Bronchial smooth muscle cell (primary cell): Measurements from ENCODE around the gene BICRA. TPM values are rescaled to one million over a fixed set of nuclear protein-coding genes. Genes with fewer than 3 reads are reported as not detected.

Source experiments
- total RNA-seq: library from RNA; depleted of rRNA; stranded (reverse); fragments of >200 nt; gene quantifications from 2 replicates; pipeline ENCODE4 v1.2.1, GENCODE V29; 2014

Gene BICRA
- total RNA-seq, result 2.0 and 2.4 TPM in 2 replicates

DNA sequence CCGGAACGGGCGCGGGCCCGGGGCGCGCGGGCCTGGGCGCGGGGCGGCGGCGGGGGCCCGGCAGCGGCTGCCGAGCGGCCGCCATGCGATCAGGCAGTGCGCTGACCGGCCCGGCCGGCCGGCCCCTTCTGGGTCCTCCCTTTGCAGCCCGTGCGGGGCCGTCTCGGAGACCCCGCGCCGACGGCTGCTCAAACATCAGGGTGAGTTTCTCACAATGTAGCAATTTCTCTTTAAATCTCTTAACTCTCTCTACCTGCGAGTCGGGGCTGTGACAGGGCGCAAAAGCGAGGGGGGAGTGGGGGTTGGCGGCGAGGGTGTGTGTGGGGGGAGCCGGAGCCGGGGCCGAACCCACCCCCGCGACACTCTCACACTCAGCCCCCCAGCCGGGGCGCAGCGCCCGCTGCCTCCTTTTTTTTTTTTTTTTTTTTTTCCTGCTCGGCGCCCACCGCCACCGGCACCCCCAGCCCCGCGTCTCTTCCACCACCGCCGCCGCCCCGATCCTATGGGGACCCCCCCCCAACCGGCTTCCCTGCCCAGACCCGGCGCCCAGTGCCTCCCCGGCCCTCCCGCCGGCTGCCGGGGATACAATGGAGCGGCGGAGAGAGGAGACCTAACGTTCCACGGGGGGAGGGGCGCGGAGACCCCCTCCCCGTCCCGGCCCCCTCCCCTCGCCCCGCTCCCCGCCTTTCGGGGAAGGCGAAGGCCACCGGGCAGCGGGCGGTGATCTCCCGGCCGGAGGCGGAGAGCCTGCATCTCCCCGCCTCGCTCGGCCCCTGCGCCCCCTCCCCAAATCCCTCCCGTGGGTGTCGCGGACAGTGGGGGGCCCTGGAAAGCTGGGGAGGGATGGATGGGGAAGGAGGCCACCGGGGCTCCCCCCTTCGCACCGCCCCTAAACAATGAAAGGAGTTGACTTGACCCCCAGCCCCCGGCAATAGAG, at the start of gene BICRA:
BICRA (plus strand) TSS at position 166 of the 937 bp plus-strand sequence. CDS start 64,441 bp downstream, outside the sequence.

DNA sequence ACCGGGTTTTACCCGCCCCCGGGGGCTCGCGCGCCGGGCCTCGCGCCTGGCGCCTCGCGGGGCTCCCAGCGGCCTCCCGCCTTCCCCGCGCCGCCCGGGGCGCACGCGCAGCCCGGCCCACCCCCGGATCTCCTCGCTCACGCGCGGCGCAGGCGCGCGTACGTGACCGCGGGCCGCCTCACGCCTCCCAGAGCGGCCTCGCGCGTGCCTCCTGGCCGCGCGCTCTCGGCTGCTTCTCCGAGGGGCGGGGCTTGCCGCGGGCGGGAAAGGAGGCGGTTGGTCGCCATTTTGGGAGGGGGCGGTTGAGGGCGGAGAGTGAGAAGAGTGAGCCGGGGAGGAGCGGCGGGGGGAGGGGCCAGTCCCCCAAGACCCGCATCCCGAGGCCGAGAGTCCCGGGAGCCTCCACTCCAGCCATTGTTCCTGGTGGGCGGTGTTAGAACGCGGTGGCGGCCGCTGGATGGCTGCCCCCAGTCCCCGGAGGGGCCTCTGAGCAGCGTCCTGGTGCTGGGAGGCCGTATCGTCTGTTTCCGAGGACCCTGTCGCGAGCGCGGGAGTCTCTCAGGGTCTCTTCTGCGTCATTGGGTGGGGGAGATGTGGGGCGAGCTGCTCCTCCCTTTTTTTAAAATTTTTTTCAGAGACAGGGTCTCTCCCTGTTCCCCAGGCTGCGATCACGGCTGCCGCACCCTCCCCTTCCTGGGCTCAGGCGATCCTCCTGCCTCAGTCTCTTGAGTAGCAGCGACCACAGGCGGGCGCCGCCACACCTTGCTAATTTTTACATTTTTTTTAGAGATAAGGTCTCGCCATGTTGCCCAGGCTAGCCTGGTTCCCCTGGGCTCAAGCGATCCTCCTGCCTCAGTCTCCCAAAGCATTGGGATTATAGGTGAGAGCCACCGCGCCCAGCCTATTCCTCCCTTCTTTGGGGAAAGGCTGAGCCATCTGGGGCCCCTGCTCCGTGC, 35.6 kb upstream of the BICRA start, which contains the start of gene ZNF541:
ZNF541 (minus strand) TSS at position 78 of the 956 bp plus-strand sequence. CDS start 17,292 bp downstream, outside the sequence.

DNA sequence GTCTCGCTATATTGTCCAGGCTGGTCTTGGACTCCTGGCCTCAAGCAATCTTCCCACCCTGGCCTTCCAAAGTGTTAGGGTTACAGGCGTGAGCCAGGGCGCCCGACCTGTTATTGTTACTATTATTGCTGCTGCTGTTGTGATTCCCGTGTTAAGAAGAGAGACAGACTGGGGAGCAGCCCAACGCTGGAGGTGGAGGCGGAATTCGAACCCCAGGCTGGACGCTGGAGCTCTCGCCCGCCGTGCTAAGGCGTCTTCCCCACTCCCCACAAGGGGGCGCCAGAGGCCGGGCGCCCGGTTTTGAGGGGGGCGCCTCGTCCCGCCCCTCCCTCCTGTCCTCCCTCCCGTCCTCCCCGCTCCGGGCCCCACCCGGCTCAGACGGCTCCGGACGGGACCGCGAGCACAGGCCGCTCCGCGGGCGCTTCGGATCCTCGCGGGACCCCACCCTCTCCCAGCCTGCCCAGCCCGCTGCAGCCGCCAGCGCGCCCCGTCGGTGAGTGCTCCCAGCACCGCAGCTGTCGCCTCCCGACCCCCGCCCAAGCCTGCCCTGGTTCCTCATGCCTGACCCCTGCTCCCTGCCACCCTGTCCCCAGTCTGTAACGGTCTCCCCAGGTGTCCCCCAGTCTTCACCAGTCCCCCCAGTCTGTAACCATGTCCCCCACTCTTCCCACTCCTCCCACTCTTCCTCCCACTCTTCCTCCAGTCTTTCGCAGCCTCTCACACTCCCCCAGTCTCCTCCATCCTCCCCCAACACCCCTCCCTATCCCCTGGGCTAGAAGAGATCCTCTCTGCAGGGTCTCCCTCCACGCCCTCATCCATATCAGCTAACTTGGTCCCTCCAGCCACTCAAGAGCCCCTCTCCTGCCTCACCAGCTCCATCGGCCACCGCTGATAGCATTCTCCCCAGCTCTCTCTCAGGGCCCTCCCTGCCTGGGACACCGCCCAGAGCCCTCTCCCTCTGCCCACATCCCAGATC, 104.4 kb downstream of the BICRA start, which contains the start of gene EHD2:
EHD2 (plus strand) TSS at position 377 of the 976 bp plus-strand sequence. CDS start 3,191 bp downstream, outside the sequence.

DNA sequence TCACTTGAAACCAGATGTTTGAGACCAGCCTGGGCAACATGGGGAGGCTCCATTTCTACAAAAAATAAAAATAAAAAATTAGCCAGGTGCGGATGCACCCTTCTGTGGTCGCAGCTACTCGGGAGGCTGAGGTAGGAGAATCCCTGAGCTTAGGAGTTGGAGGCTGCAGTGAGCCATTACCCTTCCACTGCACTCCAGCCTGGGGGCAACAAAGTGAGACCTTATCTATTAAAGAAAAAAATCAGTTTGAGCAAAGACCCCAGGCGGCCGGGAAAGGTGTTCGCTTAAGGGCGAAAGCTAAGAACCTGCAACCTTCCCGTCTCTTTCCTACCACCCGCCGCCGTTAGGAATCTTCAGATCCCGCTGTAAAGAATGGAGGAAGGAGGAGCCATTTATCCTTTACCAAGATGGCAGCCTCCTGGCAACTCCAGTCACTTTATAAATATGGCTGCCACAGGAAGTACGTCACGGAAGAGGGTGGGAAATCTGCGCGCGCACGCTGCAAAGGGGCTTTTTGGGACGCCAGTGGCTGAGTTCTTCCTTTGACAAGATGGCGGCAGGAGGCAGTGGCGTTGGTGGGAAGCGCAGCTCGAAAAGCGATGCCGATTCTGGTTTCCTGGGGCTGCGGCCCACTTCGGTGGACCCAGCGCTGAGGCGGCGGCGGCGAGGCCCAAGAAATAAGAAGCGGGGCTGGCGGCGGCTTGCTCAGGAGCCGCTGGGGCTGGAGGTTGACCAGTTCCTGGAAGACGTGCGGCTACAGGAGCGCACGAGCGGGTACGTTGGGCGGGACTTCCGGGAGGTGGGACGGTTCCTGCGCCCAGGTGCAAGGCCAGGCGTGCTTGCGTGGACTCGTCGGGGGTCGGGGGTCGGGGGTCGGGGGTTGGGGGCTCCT, 136.3 kb downstream of the BICRA start, which contains the start of gene NOP53:
NOP53 (plus strand) TSS at position 537 of the 892 bp plus-strand sequence; CDS start at position 551, 14 bp downstream.

Other genes starting within 250 kb of the BICRA start
- 21.4 and 47.4 TPM in 2 replicates for gene MEIS3, start 189.6 kb upstream of the BICRA start, total RNA-seq
- gene SLC8A2, start 137.2 kb upstream of the BICRA start, total RNA-seq, result not detected in 2 replicates
- gene KPTN, start 124.9 kb upstream of the BICRA start, total RNA-seq, result 4.7 and 5.4 TPM in 2 replicates
- 35.4 and 58.6 TPM in 2 replicates for gene NAPA, start 94.1 kb upstream of the BICRA start, total RNA-seq
- 0.26 TPM in 1 of 2 replicates, not detected in the other for gene ZNF541, start 36.0 kb upstream of the BICRA start, total RNA-seq
- 141 and 160 TPM in 2 replicates for gene EHD2, start 104.3 kb downstream of the BICRA start, total RNA-seq
- gene NOP53, start 136.4 kb downstream of the BICRA start, total RNA-seq, result 49.0 and 52.5 TPM in 2 replicates
- gene SELENOW, start 169.6 kb downstream of the BICRA start, total RNA-seq, result 89.6 and 153 TPM in 2 replicates
- not detected in 2 replicates for gene TPRX1, start 195.4 kb downstream of the BICRA start, total RNA-seq
- not detected in 2 replicates for gene CRX, start 212.8 kb downstream of the BICRA start, total RNA-seq